Heart left ventricle (tissue), 13 donors: ENCODE data around the gene CYP21A2.

Experiments
- POLR2A ChIP-seq, 2 donors: fragments of 450-650 bp; IDR thresholded peaks; one replicate each; pipeline ENCODE4 v1.6.1; 2017; ENCODE audit warnings: antibody characterized with exemption in 2 of 2, mild to moderate bottlenecking in 2 of 2, moderate library complexity in 2 of 2
- TF ChIP-seq, protein P1 (sequence below), 12 donors: fragments of 200-600 bp; sonication (generic) in 4 of 12; IDR thresholded peaks; one replicate each; pipeline versions ENCODE4 v1.5.0 to v1.8.0; 2018 to 2022; ENCODE audit warnings: antibody characterized with exemption in 12 of 12, mild to moderate bottlenecking in 5 of 12
- donor health status: ischemic (EF 13 %, LVEDD 7.1; RV severe dilation, severe dysfunction).
- donor health status: DM: no; HTN: yes; CAD: no.
- donor health status: DM: no; HTN: no; CAD: no.
- donor health status: ischemic (EF 25% LVEDD 6.9; RV normal size, moderate dysfunction).
- donor health status: ischemic (EF 25% LVEDD 5.7; RV mildly dilated, moderate dysfunction).
- donor health status: ischemic (EF 35%, LVEDD 5.7; RV mildly dilated, moderate dysfunction).
- donor health status: nonischemic (EF 11% LVEDD 7.7; RV severe dilation, severe dysfunction).
- donor health status: DM: yes; HTN: yes; CAD: no.
- donor health status: PGD.
- donor health status: ischemic (EF 29% LVEDD 5.4; RV normal size, mild dysfunction).
- donor health status: nonischemic (EF 23%, LVEDD 6.1; RV moderate dilation, normal function).

DNA sequence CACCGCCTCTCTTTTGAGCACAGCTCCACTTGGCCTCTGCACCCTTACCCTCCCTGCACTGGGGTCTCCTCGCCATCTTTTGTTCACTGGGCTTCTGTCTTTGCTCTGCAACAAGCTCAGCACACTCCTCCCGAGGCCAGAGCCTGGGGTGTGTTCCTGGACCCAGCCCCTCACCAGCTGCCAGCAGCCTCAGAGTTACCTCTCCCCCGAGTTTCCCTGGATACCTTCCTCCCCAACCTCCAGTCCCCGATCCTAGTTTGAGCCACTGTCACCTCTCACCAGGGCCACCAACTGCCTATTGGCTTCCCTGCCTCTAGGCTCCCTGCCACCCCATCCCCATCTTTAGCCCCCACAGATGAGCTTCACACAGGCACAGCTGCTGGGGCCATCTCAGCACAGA lies 12.3 kb downstream of the CYP21A2 start:
- TF ChIP-seq, protein P1, sequence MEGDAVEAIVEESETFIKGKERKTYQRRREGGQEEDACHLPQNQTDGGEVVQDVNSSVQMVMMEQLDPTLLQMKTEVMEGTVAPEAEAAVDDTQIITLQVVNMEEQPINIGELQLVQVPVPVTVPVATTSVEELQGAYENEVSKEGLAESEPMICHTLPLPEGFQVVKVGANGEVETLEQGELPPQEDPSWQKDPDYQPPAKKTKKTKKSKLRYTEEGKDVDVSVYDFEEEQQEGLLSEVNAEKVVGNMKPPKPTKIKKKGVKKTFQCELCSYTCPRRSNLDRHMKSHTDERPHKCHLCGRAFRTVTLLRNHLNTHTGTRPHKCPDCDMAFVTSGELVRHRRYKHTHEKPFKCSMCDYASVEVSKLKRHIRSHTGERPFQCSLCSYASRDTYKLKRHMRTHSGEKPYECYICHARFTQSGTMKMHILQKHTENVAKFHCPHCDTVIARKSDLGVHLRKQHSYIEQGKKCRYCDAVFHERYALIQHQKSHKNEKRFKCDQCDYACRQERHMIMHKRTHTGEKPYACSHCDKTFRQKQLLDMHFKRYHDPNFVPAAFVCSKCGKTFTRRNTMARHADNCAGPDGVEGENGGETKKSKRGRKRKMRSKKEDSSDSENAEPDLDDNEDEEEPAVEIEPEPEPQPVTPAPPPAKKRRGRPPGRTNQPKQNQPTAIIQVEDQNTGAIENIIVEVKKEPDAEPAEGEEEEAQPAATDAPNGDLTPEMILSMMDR (IDR thresholded peaks at IDR 0.05), result no peak
- no peak for TF ChIP-seq POLR2A (IDR thresholded peaks at IDR 0.05)
